T-cell (primary cell): ENCODE results near the gene SLC39A10. TPM values are rescaled to one million over a fixed set of nuclear protein-coding genes. Genes with fewer than 3 reads are reported as not detected.
A peak's percentile ranks its signal among the peaks of the same experiment; 100 is the strongest.

Experiments used
- ATAC-seq, 4 experiments: fragments of 200-7000 bp in 3 of 4; fragments of 150-1000 bp in 1 of 4; cut with Tn5 transposase; replicated peaks in 1 of 4; 1 replicate in 3 of 4; 2 replicates in 1 of 4; pipeline ENCODE4 v1.10.0; 2021; ENCODE audit warnings: moderate library complexity in 3 of 4, mild to moderate bottlenecking in 2 of 4, moderate number of reproducible peaks in 1 of 4
- CTCF ChIA-PET, 2 donors: fragments of 300-600 bp; sonication (Branson Sonifier 250); formaldehyde crosslinking; loops; one replicate each; lab custom pipeline; 2022; ENCODE audit warnings: antibody characterized with exemption in 2 of 2; lab: Charles Lee
- POLR2A ChIA-PET, 2 donors: fragments of 300-600 bp; sonication (Branson Sonifier 250); formaldehyde crosslinking; loops; one replicate each; lab custom pipeline; 2022; ENCODE audit warnings: antibody characterized with exemption in 2 of 2; lab: Charles Lee
- DNase-seq, 35 experiments: peaks; one replicate each; pipeline versions ENCODE4 v3.0.0 to v3.0.0-alpha.2; 2013 to 2023
- H3K27ac ChIP-seq: one replicate; pipeline ENCODE4 v1.5.1; 2013; ENCODE audit warnings: low read length
- H3K27me3 ChIP-seq, 2 experiments: replicated peaks in 1 of 2; 1 replicate in 1 of 2; 2 replicates in 1 of 2; pipeline versions ENCODE4 v1.6.1 to v1.7.0; 2013; ENCODE audit warnings: low read length in 1 of 2, mixed read lengths in 1 of 2; ENCODE audit not compliant: control insufficient read depth in 2 of 2, insufficient read depth in 2 of 2; ENCODE audit errors: extremely low read depth in 1 of 2
- H3K36me3 ChIP-seq, 2 donors: 1 replicate in 1 of 2; 2 replicates in 1 of 2; pipeline versions ENCODE4 v1.6.1 to v1.7.0; 2013; ENCODE audit warnings: low read length in 1 of 2; ENCODE audit not compliant: control insufficient read depth in 2 of 2, insufficient read depth in 1 of 2; ENCODE audit errors: extremely low read depth in 1 of 2
- H3K4me1 ChIP-seq, 2 experiments: 1 replicate in 1 of 2; 2 replicates in 1 of 2; pipeline versions ENCODE4 v1.6.1 to v1.7.0; 2013; ENCODE audit warnings: low read length in 2 of 2, mixed read lengths in 1 of 2; ENCODE audit not compliant: insufficient read depth in 2 of 2, control insufficient read depth in 1 of 2; ENCODE audit errors: extremely low read depth in 1 of 2
- H3K4me3 ChIP-seq, 2 donors: 1 replicate in 1 of 2; 2 replicates in 1 of 2; pipeline versions ENCODE4 v1.5.1 to v1.7.0; 2013; ENCODE audit warnings: mild to moderate bottlenecking in 2 of 2, low read length in 1 of 2, moderate library complexity in 1 of 2; ENCODE audit not compliant: control insufficient read depth in 1 of 2; ENCODE audit errors: extremely low read depth in 1 of 2
- H3K9me3 ChIP-seq: 2 replicates; pipeline ENCODE4 v1.7.0; 2013
- H3K27ac Mint-ChIP-seq, 2 donors: one replicate each; pipeline ENCODE4 v1.8.0; 2020 to 2021; ENCODE audit warnings: mild to moderate bottlenecking in 2 of 2, mixed read lengths in 2 of 2
- H3K27me3 Mint-ChIP-seq, 2 donors: one replicate each; pipeline ENCODE4 v1.8.0; 2021 to 2022; ENCODE audit warnings: mixed read lengths in 2 of 2
- H3K36me3 Mint-ChIP-seq: one replicate; pipeline ENCODE4 v1.8.0; 2021; ENCODE audit warnings: mixed read lengths
- H3K4me1 Mint-ChIP-seq, 3 donors: one replicate each; pipeline ENCODE4 v1.8.0; 2020 to 2022; ENCODE audit warnings: mixed read lengths in 3 of 3, mild to moderate bottlenecking in 1 of 3
- H3K4me3 Mint-ChIP-seq, 3 donors: one replicate each; pipeline ENCODE4 v1.8.0; 2020 to 2022; ENCODE audit warnings: mild to moderate bottlenecking in 3 of 3, mixed read lengths in 3 of 3, moderate library complexity in 3 of 3
- H3K9me3 Mint-ChIP-seq, 3 donors: one replicate each; pipeline ENCODE4 v1.8.0; 2020 to 2022; ENCODE audit warnings: mixed read lengths in 3 of 3
- WGBS: methylation state at CpG from one replicate; pipeline ENCODE4 v1.1.5; 2013; ENCODE audit warnings: missing lambda C conversion rate; ENCODE audit not compliant: insufficient coverage; 5-methylcytosine and 5-hydroxymethylcytosine counted together
- total RNA-seq, 35 experiments: library from RNA in 6 of 35; stranded (reverse) in 6 of 35; fragments of 120-200 nt in 1 of 35; gene quantifications; one replicate each; pipeline versions ENCODE4 v1.2.1 to v1.2.4 and lab custom pipeline; 2013 to 2026

Gene SLC39A10
- total RNA-seq, 5 donors from 2014 or later (not counting 1 experiment from before 2014, with no cell fraction given), result 49.8 to 81.7 (median 79.5) TPM

DNA sequence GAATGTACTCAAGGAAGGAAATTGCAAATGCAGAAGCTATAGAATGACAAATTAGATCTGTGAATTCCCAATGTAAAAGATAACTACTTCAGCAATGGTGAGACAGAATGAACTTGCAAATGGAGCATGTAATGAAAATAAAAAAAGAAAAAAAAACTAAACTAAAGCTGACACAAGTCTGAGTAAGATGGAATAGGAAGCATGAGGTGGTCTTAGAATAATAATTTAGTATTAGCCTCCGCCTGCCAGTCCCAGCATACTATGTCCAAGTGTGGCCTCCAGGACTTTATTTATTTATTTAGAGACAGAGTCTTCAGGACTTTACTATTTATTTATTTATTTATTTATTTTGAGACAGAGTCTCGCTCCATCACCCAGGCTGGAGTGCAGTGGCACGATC is 37.4 kb upstream of the SLC39A10 start:
- H3K27ac ChIP-seq, result no peak overlapping the region
- Mint-ChIP-seq H3K4me3 (no peak overlapping the region), H3K27ac (no peak overlapping the region), H3K27me3 (no peaks in the 10 kb centered on the region), H3K36me3 (peaks cover 2% of the 10 kb centered on the region), H3K4me1 (peaks cover 0 to 12% (median 2%) of the 10 kb centered on the region in 3 donors), H3K9me3 (no peaks in the 10 kb centered on the region)
- no peaks in the 10 kb centered on the region for H3K4me1 ChIP-seq
- H3K9me3 ChIP-seq, result no peaks in the 10 kb centered on the region
- no CpG with 5 or more reads among the region's 3 CpGs for WGBS
- ATAC-seq (no peak), DNase-seq (no peak)
- H3K4me3 ChIP-seq, result no peak overlapping the region
- H3K27me3 ChIP-seq, result no peaks in the 10 kb centered on the region
- POLR2A ChIA-PET, result interaction anchor here (0.6 to 0.7 kb wide), 2 partner anchors 24 to 44 kb away, joined by 3 to 7 read pairs; no protein-coding TSS in a partner anchor
- no peaks in the 10 kb centered on the region for H3K36me3 ChIP-seq
- CTCF ChIA-PET, result no interaction called here

DNA sequence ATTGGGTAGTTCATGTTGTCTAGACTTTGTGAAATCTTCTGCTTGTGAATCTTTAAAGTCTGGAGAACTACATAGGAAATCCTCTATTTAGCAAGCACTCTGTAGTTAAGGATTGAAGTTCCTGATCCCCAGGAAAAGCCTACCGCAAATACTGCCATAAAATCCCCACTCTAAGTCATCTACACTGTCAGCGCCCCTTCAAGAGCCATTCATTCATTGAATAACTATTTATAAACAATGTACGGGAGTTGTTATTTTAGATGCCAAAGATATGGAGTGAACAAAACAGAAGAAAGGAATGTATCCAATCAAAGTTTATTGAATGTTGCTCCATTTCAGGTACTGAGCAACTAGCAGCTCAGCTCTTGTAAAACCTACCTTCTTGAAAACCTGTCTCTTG is 36.5 kb upstream of the SLC39A10 start:
- ATAC-seq (no peak), DNase-seq (no peak)
- Mint-ChIP-seq H3K36me3 (peaks cover 2% of the 10 kb centered on the region), H3K4me3 (no peak overlapping the region), H3K27ac (no peak overlapping the region), H3K4me1 (peaks cover 0 to 12% (median 0%) of the 10 kb centered on the region in 3 donors), H3K9me3 (no peaks in the 10 kb centered on the region), H3K27me3 (no peaks in the 10 kb centered on the region)
- H3K4me3 ChIP-seq, result no peak overlapping the region
- no peaks in the 10 kb centered on the region for H3K36me3 ChIP-seq
- no peaks in the 10 kb centered on the region for H3K9me3 ChIP-seq
- ChIA-PET POLR2A (interaction anchor here in 1 of 2 donors (0.6 kb wide), 1 partner anchor 15 kb away, joined by 3 read pairs; no protein-coding TSS in a partner anchor), CTCF (no interaction called here)
- H3K27ac ChIP-seq, result no peak overlapping the region
- no peaks in the 10 kb centered on the region for H3K4me1 ChIP-seq
- WGBS, result no CpG with 5 or more reads among the region's 3 CpGs
- H3K27me3 ChIP-seq, result no peaks in the 10 kb centered on the region

- no peak overlapping the region for H3K27ac Mint-ChIP-seq
- H3K36me3 ChIP-seq, result no peaks in the 10 kb centered on the region
- ATAC-seq, result no peak
- H3K4me1 ChIP-seq, result no peaks in the 10 kb centered on the region
- DNase-seq, result no peak
- H3K4me1 Mint-ChIP-seq, result peaks cover 6 to 23% (median 10%) of the 10 kb centered on the region in 3 donors
- H3K4me3 ChIP-seq, result no peak overlapping the region
- peaks cover 2% of the 10 kb centered on the region for H3K36me3 Mint-ChIP-seq
- POLR2A ChIA-PET, result interaction anchor here in 1 of 2 donors (0.7 kb wide), 1 partner anchor 89 kb away, joined by 10 read pairs; no protein-coding TSS in a partner anchor
- H3K27ac ChIP-seq, result no peak overlapping the region
- no peaks in the 10 kb centered on the region for H3K27me3 ChIP-seq
- no peak overlapping the region for H3K4me3 Mint-ChIP-seq
- H3K9me3 ChIP-seq, result no peaks in the 10 kb centered on the region
- no peaks in the 10 kb centered on the region for H3K9me3 Mint-ChIP-seq
- H3K27me3 Mint-ChIP-seq, result no peaks in the 10 kb centered on the region
- CTCF ChIA-PET, result interaction anchor here in 1 of 2 donors (1.4 kb wide), 1 partner anchor 15 kb away, joined by 4 read pairs; no protein-coding TSS in a partner anchor
Observed at GRCh38 chr2:195622966-195623365, 34.1 kb upstream of the SLC39A10 start.

DNA sequence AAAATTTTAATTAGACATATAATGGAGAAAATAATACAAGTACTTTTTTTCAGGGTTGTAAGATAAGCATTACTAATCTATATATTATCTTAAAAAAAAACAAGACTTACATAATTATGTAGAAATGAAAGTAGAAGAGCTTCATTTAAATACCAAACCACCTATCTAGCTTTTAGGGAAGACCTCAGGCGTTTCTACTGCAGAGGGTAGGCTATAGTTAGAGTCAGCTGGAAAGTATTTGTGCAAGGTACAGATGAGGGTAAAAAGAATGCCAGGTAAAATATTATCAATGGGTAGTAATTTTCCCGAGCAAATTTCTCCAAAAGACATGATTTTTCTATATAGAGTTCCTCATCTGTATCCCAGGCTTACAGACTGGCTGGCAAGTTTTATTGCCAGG is 30.5 kb upstream of the SLC39A10 start:
- ATAC-seq, result no peak
- no CpG with 5 or more reads among the region's 2 CpGs for WGBS
- DNase-seq, result no peak
- ChIA-PET POLR2A (no interaction called here), CTCF (interaction anchor here in 1 of 2 donors (0.7 to 1.6 kb wide), 3 partner anchors 30 to 48 kb away, joined by 3 to 4 read pairs (median 4); partner anchors contain the start of gene SLC39A10)
- H3K36me3 Mint-ChIP-seq, result peaks cover 2% of the 10 kb centered on the region
- no peaks in the 10 kb centered on the region for H3K4me1 ChIP-seq
- no peaks in the 10 kb centered on the region for H3K9me3 ChIP-seq
- H3K36me3 ChIP-seq, result no peaks in the 10 kb centered on the region
- H3K4me3 ChIP-seq, result no peak overlapping the region
- H3K27ac Mint-ChIP-seq, result no peak overlapping the region
- H3K27me3 ChIP-seq, result no peaks in the 10 kb centered on the region
- no peak overlapping the region for H3K27ac ChIP-seq
- H3K9me3 Mint-ChIP-seq, result no peaks in the 10 kb centered on the region
- peaks cover 8 to 18% (median 10%) of the 10 kb centered on the region in 3 donors for H3K4me1 Mint-ChIP-seq
- no peaks in the 10 kb centered on the region for H3K27me3 Mint-ChIP-seq
- no peak overlapping the region for H3K4me3 Mint-ChIP-seq

GRCh38 chr2:195628666-195629065 is 28.4 kb upstream of the SLC39A10 start:
- no CpG with 5 or more reads among the region's 1 CpG for WGBS
- H3K27ac Mint-ChIP-seq, result peak overlapping the region in 1 of 2 donors; percentile 20
- Histone ChIP-seq H3K4me3 (no peak overlapping the region), H3K4me1 (no peaks in the 10 kb centered on the region), H3K9me3 (no peaks in the 10 kb centered on the region), H3K36me3 (no peaks in the 10 kb centered on the region), H3K27ac (no peak overlapping the region), H3K27me3 (no peaks in the 10 kb centered on the region)
- CTCF ChIA-PET, result no interaction called here
- no peaks in the 10 kb centered on the region for H3K9me3 Mint-ChIP-seq
- no peaks in the 10 kb centered on the region for H3K36me3 Mint-ChIP-seq
- ATAC-seq (no peak), DNase-seq (no peak)
- no peak overlapping the region for H3K4me3 Mint-ChIP-seq
- H3K4me1 Mint-ChIP-seq, result peaks cover 14 to 23% (median 19%) of the 10 kb centered on the region in 3 donors
- POLR2A ChIA-PET, result no interaction called here
- H3K27me3 Mint-ChIP-seq, result no peaks in the 10 kb centered on the region

DNA sequence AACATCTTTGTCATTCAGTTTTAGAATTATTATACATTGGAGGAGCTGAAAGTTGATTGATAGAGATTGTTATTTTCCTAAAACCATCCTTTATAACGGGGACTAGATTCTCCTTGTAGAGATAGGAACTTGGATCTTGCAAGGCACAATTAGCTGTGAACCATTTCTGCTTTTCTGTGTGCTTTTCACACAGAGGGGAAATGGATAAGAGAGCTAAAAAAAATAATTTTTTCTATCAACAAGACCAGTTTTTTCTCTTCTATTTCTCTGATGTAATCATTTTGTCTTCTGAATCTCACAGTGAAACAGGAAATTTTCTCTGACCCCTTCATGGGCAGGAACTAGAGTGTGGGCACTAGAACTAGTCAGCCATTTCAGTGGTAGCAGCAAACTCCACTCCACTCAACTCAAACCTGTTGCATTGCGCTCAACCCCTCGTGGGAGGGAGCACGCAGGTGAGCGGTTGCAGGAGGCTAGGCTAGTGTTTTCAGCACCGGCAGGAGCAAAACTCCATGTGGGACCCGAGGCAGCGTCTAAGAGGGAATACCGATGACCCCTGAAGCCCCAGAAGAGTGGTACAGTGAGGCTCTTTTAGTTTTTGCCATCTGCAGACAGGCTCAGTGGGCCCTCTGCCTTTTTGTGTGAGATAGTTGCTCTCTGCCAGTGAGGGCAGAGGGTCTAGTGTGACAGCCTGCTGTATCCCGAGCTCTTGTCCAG is 24.0 kb upstream of the SLC39A10 start:
- Histone ChIP-seq H3K36me3 (no peaks in the 10 kb centered on the region), H3K27ac (no peak overlapping the region), H3K4me3 (no peak overlapping the region), H3K4me1 (no peaks in the 10 kb centered on the region), H3K27me3 (no peaks in the 10 kb centered on the region), H3K9me3 (no peaks in the 10 kb centered on the region)
- H3K9me3 Mint-ChIP-seq, result no peaks in the 10 kb centered on the region
- H3K27ac Mint-ChIP-seq, result no peak overlapping the region
- peaks cover 15 to 18% (median 16%) of the 10 kb centered on the region in 3 donors for H3K4me1 Mint-ChIP-seq
- H3K4me3 Mint-ChIP-seq, result no peak overlapping the region
- DNase-seq (no peak), ATAC-seq (no peak)
- ChIA-PET POLR2A (no interaction called here), CTCF (interaction anchor here (0.6 to 1.9 kb wide), 4 partner anchors 18 to 672 kb away, joined by 3 to 5 read pairs (median 4); partner anchors contain the start of gene SLC39A10 (in 1 of the 2))
- WGBS, result 92% methylated on average over 7 of the region's 10 CpGs
- H3K36me3 Mint-ChIP-seq, result peaks cover 4% of the 10 kb centered on the region
- no peaks in the 10 kb centered on the region for H3K27me3 Mint-ChIP-seq
